GM11168 (cell line): ENCODE results near the gene METTL1.

Experiments used
- in situ Hi-C: fragments of 300-500 bp; cut with MboI; formaldehyde crosslinking; loops from one replicate; pipeline ENCODE4 v1.12.0; 2022; ENCODE audit warnings: low sequenced_read_pairs; ENCODE audit not compliant: unreplicated experiment

The METTL1 gene

DNA sequence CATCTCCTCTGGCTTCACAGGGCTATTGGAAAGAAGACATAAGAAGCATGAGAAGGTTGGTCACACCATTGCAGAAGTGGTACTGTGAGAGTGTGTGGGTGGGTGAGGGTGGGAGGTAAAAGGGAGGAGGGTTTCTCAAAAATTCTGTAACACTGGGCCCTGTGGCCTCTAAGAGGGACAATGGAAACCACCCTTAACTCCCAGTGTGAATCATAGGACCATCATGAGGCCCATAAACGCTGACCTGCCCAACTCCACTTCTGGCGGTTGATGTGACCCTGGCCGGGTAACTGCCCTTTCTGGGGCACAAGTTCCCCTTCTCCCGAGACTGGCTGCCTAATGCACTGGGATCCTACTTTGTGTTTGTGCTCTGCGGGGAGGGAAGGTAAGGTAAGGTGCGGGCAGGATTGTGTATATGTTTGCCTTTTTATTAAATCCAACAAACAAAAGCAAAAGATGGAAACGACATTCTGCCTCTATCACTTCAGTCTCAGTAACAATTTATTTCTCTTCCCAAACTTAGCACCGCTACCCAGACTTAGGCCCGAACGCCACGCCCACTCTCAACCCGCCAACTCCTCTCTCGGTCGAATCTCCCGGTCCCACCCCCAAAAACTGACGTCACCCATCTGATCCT lies 551 bp downstream of the METTL1 start:
- in situ Hi-C loops = no loop called here

DNA sequence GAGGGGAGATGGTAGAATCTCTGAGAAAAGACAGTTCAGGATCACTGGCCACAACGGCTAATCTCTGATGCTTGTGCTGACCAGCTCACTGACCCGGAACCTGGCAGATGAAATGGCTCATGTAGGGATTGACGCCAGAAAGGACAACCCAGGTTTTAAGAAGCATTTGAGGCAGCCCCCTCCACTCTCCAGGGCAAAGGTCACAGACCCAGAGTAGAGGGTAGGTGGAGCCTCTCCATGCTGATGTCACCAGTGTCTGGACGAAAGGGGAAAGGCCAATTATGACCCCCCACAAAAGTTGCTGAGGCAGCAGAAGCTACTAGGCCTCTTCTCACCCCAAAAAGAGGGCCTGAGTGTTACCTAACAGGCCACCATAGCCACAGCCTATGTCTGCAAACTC lies 1.2 kb downstream of the METTL1 start:
- in situ Hi-C loops = no loop called here

DNA sequence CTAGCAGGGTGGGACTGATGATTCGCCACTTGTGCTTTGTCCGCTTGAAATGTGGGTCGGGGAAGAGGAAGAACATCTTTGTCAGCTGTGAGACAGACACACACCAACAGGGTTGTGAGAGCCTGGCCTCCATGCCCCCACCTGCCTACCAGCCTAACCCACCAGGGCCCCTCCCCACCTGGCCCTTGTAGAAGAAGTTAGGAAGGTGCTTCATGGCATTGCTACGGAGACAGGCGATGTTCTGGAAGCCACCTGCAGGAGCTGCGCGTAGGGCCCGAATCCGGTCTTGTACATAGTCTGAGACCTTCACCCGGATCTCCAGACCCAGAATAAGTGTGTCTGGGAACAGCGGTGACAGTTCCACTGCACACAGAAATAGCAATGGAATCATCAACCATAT lies 2.3 kb downstream of the METTL1 start:
- in situ Hi-C loops = no loop called here

DNA sequence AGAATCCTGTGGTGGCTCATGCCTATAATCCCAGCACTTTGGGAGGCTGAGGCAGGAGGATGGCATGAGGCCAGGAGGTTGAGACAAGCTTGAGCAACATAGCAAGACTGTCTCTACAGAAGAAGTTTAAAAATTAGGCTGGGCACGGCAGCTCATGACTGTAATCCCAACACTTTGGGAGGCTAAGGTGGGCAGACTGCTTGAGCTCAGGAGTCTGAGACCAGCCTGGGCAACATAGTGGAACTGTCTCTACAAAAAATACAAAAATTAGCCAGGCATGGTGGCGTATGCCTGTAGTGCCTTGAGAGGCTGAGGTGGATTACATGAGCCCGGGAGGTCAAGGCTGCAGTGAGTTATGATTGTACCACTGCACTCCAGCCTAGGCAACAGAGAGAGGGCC lies 4.0 kb downstream of the METTL1 start:
- in situ Hi-C loops = no loop called here

DNA sequence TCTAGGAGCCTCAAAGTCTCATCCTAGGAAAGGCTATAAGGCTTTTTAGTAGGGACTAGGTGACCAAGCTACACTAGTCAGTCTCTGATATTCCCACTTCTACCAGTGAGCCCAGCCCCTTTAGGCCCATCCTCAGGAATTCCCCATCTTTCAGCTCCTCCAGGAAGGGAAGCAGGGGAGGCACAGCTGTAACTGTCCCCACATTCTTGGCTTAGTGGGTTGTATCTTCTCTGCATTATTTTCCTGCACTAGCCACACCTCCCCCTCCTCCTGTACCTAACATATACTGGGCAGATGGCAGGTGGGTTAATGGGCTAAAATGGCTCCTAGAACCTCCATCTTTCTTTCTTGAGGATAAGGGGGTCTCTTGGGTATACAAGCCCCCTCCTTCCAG lies 4.6 kb downstream of the METTL1 start:
- in situ Hi-C loops = no loop called here

DNA sequence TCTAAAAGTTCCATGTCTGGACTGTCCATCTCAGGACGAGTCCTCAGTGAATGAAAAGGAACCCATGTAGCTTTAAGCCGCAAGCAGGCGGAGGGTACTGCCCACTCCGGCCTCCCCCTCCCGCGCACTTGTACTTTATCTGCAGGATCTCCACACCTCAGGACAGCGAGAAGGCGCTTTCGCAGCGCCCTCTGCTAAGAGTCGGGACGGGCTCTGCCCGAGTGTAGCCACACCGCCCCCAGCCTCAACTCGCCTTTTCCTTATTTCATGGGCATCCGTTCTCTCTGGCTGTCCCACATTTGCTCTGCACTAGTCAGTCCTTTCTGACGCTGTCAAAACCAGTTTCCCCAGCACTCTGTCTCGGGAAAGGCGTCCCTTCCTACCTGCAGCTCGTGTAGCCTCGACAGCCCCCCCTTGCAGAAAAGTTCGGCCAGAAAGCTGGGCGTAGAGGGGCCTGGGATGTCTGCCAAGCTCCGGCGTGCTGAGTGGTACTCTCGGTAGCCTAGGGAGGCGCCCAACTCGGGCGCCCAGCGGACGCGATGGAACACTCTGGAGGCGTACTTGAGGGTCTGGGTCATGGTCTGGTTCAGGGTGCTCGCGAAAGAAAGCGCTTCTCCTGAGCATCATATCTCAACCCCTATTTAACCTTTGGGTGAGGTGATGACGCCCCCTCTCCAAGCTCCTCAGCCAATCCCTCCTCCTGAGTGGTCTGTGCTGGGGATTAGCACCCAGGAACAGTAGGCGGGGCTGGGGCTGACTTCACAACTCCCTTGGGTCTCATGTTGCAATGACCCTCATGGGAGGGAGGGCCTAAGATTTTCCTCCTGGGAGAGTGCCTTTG lies 5.2 kb downstream of the METTL1 start, which contains the start of gene CYP27B1:
Gene CYP27B1, minus strand, starts transcription at position 615 of the 841 bp plus-strand sequence. Its CDS starts 37 bp downstream, at position 578.
- in situ Hi-C loops = no loop called here

DNA sequence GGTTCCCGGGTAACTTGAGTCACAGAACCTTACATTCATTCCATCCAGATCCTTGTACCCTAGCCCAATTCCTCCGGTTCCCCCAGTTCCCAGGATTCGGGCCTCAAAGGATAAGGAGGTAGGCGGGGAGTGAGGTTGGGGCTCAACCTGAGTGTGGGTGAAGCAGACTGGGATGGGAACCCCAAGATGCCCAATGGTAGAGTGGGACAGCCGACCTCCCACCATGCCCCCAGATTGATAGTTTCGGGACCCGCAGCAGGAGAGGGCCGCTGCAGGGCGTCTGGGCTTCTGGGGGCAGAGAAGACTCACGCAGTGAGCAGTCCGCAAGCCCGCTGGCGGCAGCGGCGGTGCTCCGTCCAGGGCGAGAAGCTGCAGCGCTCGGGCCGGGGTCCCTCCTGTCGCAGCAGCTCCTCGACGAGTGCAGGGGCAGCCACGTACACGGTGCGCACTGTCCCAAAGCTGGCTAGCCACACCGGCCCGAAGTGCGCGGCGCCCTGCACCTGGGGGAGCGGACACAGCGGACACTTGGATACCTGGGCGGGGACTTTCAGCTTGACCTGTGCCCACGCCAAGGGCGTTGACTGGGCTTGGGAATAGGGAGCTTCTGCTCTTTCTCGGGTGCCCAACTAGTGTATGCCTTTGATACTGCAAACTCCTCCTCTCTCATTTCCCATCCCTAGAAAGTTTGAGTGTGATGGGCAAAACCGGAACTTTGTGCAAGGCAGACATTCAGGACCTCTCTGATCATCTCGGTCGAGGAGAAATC lies 6.0 kb downstream of the METTL1 start:
- in situ Hi-C loops = no loop called here

DNA sequence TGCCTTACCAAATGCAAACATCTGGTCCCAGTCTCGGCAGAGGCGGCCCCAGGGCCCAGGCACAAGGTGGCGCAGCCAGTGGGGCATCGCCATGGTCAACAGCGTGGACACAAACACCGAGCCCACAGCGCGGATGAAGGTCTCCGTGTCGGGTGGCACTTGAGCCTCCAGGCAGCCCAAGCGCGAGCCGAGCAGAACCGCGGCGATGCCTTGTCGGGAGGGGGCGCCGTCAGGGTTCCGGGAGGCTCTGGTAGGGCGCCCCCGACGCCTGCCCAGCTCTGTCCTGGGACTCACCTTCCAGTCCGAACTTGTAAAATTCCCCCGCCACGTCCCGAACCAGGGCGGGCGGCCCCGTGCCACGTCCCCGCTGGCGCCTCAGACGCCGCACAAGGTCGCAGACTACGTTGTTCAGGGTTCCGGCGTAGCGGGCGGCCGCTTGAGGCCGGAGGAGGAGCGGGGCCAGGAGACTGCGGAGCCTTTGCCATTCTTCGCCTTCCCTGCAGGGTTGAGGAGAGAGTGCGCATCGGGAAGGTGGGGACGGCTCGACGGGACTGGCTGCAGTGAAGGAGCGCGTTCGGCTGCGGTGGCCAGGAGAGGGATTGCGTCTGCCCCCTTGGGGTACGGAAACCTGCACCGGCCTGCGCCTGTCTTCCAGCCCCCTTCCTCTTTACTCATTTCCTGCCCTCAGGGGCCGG lies 6.8 kb downstream of the METTL1 start:
- in situ Hi-C loops = no loop called here

DNA sequence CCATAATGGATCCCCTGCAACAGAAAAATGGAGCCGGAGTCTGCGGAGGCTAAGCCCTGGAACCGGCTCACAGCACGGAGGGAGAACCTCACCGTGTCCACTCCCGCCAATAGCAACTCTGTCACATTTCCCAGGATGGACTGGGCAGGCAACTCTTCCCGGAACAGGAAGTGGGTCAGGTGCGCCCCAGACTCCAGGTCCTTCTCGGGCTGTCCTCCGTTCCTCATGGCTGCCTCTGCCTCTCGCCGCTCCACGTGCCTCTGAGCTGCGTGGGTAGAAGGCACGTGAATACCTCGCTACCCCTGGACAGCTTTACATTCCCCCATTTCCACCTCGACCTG lies 7.3 kb downstream of the METTL1 start:
- in situ Hi-C loops = no loop called here

DNA sequence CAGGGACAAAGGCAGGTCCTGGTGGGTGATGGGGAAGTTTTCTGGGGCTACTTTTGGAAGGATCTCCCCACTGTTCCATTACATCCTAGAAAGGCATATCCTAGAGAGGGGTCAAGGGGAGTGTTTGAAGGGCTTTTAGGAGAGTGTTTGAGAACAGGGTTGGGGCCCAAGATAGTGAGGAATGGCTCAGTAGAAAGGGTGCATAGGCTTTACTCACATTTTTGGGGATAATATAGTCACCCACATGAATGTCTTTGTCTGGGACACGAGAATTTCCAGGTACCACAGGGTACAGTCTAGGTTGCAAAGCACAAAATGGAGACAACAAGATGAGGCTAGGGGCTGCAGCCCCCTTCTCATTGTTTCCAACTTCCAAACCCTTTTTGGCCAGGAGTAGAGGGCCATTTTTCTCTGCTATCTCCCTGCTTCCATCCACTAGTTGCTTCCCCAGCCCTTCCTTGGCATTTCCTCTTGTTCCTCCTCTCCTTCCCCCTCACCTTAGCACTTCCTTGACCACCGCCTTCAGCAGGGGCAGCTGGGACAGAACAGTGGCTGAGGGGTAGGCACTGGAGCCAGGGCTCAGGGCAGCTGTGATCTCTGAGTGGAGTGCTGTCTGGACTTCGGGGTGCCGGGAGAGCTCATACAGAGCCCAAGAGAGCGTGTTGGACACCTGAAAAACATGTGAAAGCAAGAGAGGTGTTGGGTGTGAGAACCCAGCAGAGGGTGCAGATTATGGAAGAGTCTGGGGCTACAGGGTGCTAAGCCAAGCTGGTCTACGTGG lies 7.8 kb downstream of the METTL1 start:
- in situ Hi-C loops = no loop called here

DNA sequence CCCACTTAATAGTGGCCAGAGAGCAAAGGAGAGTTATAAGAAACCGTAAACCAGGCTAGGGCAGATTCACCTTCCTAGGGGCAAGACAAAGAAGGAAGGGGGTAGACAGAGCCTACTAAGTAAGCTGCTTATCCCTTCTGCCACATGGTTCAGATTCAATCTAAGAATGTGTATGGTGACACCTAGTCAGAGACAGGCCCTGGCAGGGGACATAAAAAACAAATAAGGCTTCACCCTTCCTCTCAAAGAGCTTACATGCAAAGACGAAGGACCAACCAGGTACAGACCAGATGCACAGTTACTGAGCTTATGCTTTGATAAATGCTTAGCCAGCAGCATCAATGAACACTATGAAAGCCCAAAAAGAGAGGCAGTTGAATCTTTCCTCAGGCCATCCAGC lies 9.4 kb downstream of the METTL1 start:
- in situ Hi-C loops = no loop called here

DNA sequence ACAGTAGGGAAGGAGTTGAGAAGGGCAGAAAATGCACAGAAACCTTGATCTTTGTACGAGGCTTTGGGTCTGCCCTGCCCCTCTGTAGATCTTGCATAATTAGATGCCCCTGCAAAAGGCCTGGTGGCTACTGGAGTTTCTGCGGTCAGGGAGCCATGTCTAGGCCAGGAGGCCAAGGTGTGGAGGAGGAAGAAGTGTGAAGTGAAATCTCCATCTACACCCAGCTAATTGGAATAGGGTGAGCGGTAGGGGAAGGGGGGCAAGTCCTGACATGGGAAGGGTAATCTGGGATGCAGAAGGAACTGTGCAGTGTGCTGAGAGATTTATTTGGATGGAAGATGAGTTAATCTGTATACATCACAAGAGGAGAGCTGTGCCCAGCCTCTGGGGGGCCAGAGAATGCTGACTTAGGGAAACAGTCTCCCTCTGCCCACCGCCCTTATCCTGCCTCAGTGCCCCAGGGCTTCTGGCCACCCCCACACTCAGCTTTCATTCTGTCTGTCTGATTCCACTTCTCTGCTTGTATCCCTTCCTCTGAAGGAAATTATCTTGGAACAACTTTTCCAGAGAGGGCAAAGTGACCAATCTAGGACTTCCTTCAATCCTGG lies 10.4 kb downstream of the METTL1 start:
- in situ Hi-C loops = no loop called here

DNA sequence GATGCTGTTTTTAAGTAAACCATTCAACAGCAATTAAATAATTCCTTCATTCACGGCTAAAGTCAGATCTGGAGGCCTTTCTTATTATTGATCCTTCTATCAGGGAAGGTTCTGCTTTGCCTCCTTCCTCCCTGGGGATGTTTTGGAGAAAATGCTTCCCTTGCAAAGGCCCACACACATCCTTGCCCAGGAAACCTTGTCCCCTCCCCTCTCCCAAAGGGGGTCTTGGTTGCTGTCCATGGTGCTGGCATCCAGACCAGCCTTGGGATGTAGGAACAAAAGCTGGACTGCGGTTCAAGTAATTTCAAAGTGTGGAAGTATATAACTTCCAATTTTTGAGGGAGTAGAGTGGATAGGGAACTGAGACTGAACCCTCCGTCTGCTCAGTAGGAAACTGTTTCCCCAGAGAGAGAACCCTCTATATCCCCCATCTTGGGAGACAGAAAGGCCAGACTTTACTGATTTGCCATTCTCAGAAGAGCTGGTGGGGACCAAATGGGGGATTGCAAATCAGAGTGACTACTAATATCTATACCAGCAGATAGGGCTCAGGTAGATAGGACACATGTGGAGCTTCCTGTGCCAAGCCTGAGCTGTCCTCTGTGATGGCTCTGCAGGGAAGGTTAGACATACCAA lies 11.4 kb downstream of the METTL1 start:
- in situ Hi-C loops = no loop called here

DNA sequence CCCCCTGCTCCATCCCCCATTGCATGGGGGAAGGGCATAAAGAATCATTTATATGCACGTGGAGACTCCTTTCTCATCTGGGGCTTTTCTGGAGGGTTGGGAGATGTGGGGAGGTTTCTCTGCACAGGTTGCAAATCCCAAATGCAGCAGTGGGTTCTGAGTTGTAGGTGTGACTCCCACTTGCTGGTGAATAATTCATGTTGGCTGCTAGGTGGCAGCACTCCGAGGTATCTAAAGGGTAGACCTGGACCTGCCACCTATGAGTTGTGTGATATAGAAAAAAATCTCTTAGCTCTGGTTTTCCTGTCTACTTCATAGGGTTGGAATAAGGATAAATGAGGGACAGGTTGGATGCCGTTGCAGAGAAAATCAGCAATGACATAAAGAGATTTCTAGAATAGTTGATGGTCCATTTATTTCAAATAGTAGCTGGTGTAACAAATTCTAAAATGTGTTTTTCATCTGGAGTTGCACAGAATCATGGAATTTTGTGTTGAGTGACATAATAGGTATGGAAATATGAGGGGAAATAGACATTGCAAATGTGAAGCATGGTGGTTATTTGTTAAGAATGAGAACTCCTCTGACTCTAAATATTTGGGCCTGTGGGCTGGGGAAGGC lies 12.4 kb downstream of the METTL1 start:
- in situ Hi-C loops = no loop called here

DNA sequence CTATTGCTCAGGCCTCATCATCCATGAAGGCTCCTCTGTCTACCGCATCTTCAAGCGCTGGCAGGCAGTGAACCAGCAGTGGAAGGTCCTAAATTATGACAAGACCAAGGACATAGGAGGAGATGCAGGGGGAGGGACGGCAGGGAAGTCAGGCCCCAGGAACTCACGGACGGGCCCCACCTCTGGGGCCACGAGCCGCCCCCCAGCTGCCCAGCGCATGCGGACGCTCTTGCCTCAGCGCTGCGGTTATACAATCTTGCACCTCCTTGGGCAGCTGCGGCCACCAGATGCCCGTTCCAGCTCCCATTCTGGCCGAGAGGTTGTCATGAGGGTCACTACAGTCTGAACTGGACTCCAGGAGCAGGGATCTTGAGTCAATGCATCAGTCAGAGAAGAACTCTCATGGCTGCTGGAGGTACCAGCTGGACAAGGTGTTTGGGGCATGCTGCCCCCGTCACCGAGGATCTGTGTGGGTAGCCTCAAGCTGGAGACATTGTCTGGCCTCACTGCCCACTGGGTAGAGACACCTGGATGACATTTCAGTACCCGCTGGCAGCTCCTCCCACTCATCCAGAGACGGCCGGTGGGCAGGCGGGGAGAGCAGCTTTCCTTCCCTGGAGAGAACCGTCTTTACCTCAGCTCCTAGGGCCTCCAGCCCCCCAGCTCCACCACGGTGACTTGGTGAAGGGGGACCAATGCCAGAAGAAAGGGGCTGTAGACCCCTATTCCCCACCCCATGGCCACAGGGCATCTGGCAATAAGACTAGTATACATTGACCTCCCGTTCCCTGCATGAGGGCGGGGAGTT lies 13.1 kb downstream of the METTL1 start:
- in situ Hi-C loops = no loop called here

DNA sequence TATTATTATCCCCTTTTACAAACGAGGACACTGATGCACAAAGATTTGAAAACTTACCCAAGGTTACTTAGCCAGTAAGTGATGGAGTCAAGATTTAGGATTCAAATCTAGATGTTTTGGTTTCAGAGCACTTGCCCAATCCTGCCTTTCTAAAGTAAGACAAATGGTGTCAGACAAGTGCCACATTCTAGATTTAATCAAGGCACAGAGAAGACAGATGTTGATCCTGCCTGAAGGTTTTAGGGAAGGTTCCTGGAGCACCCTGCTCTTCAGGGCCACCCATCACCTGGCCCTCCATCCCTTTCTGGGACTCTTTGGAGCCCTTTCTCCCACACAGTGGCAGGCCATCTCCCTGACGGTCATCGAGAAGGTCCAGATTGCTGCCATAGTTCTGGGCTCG lies 14.1 kb downstream of the METTL1 start:
- in situ Hi-C loops = no loop called here

DNA sequence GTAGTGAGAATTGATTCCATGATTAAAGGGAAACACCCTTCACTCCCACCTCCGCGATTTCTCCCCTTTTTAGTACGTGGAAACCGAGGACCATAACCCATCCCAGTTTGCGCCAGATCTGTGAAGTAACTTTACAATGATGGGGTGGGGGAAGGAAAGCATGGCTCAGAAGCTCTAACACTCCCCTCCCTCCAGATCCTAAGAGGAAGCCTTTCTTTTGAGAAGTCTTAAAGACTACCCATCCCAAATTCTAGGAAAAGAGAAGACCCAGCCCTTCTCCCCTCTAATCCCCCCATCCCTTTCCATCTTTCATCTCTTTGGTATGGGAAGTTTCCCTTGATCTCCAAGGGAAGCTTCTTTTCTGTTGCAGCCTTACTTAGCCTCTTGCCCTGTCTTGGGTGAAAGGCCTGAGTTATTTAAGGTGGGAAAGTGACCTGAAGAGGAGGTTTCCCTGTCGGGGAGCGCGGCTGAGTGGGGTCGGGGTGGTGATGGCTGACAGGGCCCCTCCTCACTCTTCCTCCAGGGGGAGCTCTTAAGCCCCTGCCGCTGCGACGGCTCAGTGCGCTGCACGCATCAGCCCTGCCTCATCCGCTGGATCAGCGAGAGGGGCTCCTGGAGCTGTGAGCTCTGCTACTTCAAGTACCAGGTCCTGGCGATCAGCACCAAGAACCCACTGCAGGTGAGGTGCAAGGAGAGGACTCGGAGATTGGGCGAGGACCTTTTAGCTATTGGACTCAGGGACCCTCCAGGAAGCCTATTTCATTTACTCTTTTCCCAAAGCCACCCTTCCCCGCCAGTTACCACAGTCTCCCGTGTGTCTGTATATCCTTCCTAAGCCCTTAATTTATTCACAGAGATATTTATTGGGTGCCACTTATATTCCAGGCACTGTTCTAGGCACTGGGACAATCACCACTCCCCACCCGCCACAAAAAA lies 15.2 kb downstream of the METTL1 start:
- in situ Hi-C loops = no loop called here
